ENCODE data around the gene MT1E.
"Not testable (repeated sequence)": the region's sequence is repeated elsewhere in the genome, so short reads cannot be mapped to it uniquely, and the experiment has no call there.

Gene MT1E

DNA sequence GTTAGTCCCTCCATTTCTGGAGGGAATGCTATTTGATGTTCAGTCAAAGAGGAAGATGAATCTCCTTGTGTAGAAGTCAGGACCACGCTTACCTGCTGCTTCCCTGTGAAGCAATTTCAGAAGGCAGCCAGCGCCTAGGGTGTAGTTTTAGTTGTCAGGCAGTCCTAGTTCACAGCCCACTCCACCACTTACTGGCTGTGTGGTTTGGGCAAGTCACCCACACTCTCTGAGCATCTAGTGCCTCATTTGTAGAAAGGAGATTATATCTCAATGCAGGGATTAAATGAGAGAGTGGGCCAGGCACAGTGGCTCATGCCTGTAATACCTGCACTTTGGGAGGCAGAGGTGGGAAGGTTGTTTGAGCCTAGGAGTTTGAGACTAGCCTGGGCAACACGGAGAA is 46.6 kb downstream of the MT1E start:
- DNase-seq (ENCODE audit: low spot score): not testable (repeated sequence)

GRCh38 chr16:56672761-56673536 is 47.4 kb downstream of the MT1E start:
- DNase-seq (ENCODE audit: low spot score): peak; percentile 34

DNA sequence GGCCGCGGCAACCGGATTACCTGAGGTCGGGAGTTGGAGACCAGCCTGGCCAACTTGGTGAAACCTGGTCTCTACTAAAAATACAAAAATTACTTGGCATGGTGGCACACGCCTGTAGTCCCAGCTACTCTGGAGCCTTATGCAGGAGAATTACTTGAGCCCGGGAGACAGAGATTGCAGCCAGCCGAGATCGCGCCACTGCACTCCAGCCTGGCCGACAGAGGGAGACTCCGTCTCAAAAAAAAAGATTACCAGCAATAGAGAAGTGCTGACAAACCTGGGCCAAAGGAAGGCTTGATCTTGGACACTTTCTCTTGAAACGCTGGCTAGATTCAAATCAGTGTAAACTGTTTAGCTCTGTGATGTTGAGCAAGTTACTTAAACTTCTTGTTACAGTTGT is 48.3 kb downstream of the MT1E start:
- DNase-seq (ENCODE audit: low spot score): peak; percentile 35

DNA sequence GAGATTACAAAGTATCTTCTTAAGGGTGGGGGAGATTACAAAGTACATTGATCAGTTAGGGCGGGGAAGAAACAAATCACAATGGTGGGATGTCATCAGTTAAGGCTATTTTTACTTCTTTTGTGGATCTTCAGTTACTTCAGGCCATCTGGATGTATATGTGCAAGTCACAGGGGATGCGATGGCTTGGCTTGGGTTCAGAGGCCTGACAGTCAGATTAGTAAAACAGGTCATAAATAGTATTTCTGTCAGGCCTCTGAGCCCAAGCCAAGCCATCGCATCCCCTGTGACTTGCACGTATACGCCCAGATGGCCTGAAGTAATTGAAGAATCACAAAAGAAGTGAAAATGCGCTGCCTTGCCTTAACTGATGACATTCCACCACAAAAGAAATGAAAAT is 49.0 kb downstream of the MT1E start:
- DNase-seq (ENCODE audit: low spot score): not testable (repeated sequence)

DNA sequence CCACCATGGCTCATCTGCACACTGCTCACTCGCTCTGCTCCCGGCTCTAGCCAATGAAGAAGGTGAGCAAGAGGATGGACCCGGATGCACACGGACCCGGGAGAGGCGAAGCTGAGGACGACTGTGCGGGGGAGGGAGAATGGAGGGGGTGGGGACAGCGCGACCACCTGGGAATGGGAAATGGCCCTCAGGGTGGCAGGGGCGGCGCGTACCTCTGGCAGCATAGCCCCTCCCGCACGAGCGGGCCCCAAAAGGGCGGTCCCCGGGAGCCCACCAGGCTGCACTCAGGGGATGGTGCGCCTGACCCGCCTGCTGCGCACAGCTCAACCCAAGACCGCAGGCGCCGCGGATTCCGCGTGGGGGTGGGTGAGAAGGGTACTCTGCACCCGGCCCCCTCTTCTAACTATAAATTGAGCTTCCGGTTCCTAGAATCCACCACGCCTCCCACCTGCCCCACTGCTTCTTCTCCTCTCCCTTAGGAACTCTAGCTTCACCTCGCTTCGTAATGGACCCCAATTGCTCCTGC is 50.2 kb downstream of the MT1E start:
- DNase-seq (ENCODE audit: low spot score): no peak

Data from Ammon's horn (tissue), 1 donor.